ENCODE results near the gene TCERG1L.
A peak's percentile ranks its signal among the peaks of the same experiment; 100 is the strongest.

The TCERG1L gene

GRCh38 chr10:131311661-131312477 is at the start of gene TCERG1L:
TCERG1L (minus strand) TSS chr10:131311721; CDS start chr10:131311635, 86 bp downstream.
- Histone ChIP-seq H3K9ac (ENCODE audit: low read length) (peak within 1 kb of the TSS; percentile 21), H3K4me1 (ENCODE audit: control insufficient read depth, low read depth, low read length) (peaks cover 6% of the 10 kb centered on the region), H3K36me3 (ENCODE audit: control insufficient read depth, low read depth, low read length) (no peaks in the 10 kb centered on the region), H3K9me3 (ENCODE audit: control insufficient read depth, low read depth, low read length) (no peaks in the 10 kb centered on the region), H3K27me3 (ENCODE audit: control insufficient read depth, insufficient read depth, low read length) (peaks cover 23% of the 10 kb centered on the region), H3K4me3 (ENCODE audit: low read length) (peak within 1 kb of the TSS; percentile 60), H3K27ac (ENCODE audit: low read length) (no peak within 1 kb of the TSS)

GRCh38 chr10:131358741-131359442 is 47.4 kb upstream of the TCERG1L start:
- no peaks in the 10 kb centered on the region for H3K27me3 ChIP-seq (ENCODE audit: control insufficient read depth, insufficient read depth, low read length)
- H3K4me1 ChIP-seq (ENCODE audit: control insufficient read depth, low read depth, low read length), result no peaks in the 10 kb centered on the region
- no peak overlapping the region for H3K27ac ChIP-seq (ENCODE audit: low read length)
- no peak overlapping the region for H3K4me3 ChIP-seq (ENCODE audit: low read length)
- no peaks in the 10 kb centered on the region for H3K36me3 ChIP-seq (ENCODE audit: control insufficient read depth, low read depth, low read length)
- H3K9me3 ChIP-seq (ENCODE audit: control insufficient read depth, low read depth, low read length), result no peaks in the 10 kb centered on the region
- no peak overlapping the region for H3K9ac ChIP-seq (ENCODE audit: low read length)

GRCh38 chr10:131356442-131356841 is 44.9 kb upstream of the TCERG1L start:
- H3K4me1 ChIP-seq (ENCODE audit: control insufficient read depth, low read depth, low read length), result no peaks in the 10 kb centered on the region
- no peaks in the 10 kb centered on the region for H3K27me3 ChIP-seq (ENCODE audit: control insufficient read depth, insufficient read depth, low read length)
- no peaks in the 10 kb centered on the region for H3K36me3 ChIP-seq (ENCODE audit: control insufficient read depth, low read depth, low read length)
- no peak overlapping the region for H3K4me3 ChIP-seq (ENCODE audit: low read length)
- H3K9me3 ChIP-seq (ENCODE audit: control insufficient read depth, low read depth, low read length), result no peaks in the 10 kb centered on the region
- H3K27ac ChIP-seq (ENCODE audit: low read length), result no peak overlapping the region
- H3K9ac ChIP-seq (ENCODE audit: low read length), result no peak overlapping the region

- H3K36me3 ChIP-seq (ENCODE audit: control insufficient read depth, low read depth, low read length), result no peaks in the 10 kb centered on the region
- H3K27me3 ChIP-seq (ENCODE audit: control insufficient read depth, insufficient read depth, low read length), result no peaks in the 10 kb centered on the region
- no peak overlapping the region for H3K9ac ChIP-seq (ENCODE audit: low read length)
- H3K4me3 ChIP-seq (ENCODE audit: low read length), result no peak overlapping the region
- H3K27ac ChIP-seq (ENCODE audit: low read length), result no peak overlapping the region
- peaks cover under 1% of the 10 kb centered on the region for H3K4me1 ChIP-seq (ENCODE audit: control insufficient read depth, low read depth, low read length)
- H3K9me3 ChIP-seq (ENCODE audit: control insufficient read depth, low read depth, low read length), result no peaks in the 10 kb centered on the region
Observed at GRCh38 chr10:131355881-131356280, 44.4 kb upstream of the TCERG1L start.

GRCh38 chr10:131355056-131355455 is 43.5 kb upstream of the TCERG1L start:
- no peaks in the 10 kb centered on the region for H3K36me3 ChIP-seq (ENCODE audit: control insufficient read depth, low read depth, low read length)
- H3K4me3 ChIP-seq (ENCODE audit: low read length), result no peak overlapping the region
- no peaks in the 10 kb centered on the region for H3K9me3 ChIP-seq (ENCODE audit: control insufficient read depth, low read depth, low read length)
- no peak overlapping the region for H3K27ac ChIP-seq (ENCODE audit: low read length)
- H3K9ac ChIP-seq (ENCODE audit: low read length), result no peak overlapping the region
- H3K4me1 ChIP-seq (ENCODE audit: control insufficient read depth, low read depth, low read length), result peaks cover 8% of the 10 kb centered on the region
- H3K27me3 ChIP-seq (ENCODE audit: control insufficient read depth, insufficient read depth, low read length), result no peaks in the 10 kb centered on the region

- no peak overlapping the region for H3K4me3 ChIP-seq (ENCODE audit: low read length)
- H3K9me3 ChIP-seq (ENCODE audit: control insufficient read depth, low read depth, low read length), result no peaks in the 10 kb centered on the region
- no peak overlapping the region for H3K27ac ChIP-seq (ENCODE audit: low read length)
- no peaks in the 10 kb centered on the region for H3K36me3 ChIP-seq (ENCODE audit: control insufficient read depth, low read depth, low read length)
- no peak overlapping the region for H3K9ac ChIP-seq (ENCODE audit: low read length)
- no peaks in the 10 kb centered on the region for H3K27me3 ChIP-seq (ENCODE audit: control insufficient read depth, insufficient read depth, low read length)
- peaks cover 12% of the 10 kb centered on the region for H3K4me1 ChIP-seq (ENCODE audit: control insufficient read depth, low read depth, low read length)
Observed at GRCh38 chr10:131354380-131354779, 42.9 kb upstream of the TCERG1L start.

- Histone ChIP-seq H3K4me3 (ENCODE audit: low read length) (no peak overlapping the region), H3K36me3 (ENCODE audit: control insufficient read depth, low read depth, low read length) (no peaks in the 10 kb centered on the region), H3K9ac (ENCODE audit: low read length) (no peak overlapping the region), H3K9me3 (ENCODE audit: control insufficient read depth, low read depth, low read length) (no peaks in the 10 kb centered on the region), H3K27ac (ENCODE audit: low read length) (no peak overlapping the region), H3K4me1 (ENCODE audit: control insufficient read depth, low read depth, low read length) (peaks cover 12% of the 10 kb centered on the region), H3K27me3 (ENCODE audit: control insufficient read depth, insufficient read depth, low read length) (no peaks in the 10 kb centered on the region)
Observed at GRCh38 chr10:131352765-131353290, 41.3 kb upstream of the TCERG1L start.

GRCh38 chr10:131350660-131351059 is 39.1 kb upstream of the TCERG1L start:
- H3K27me3 ChIP-seq (ENCODE audit: control insufficient read depth, insufficient read depth, low read length), result no peaks in the 10 kb centered on the region
- no peak overlapping the region for H3K27ac ChIP-seq (ENCODE audit: low read length)
- peaks cover 12% of the 10 kb centered on the region for H3K4me1 ChIP-seq (ENCODE audit: control insufficient read depth, low read depth, low read length)
- H3K4me3 ChIP-seq (ENCODE audit: low read length), result no peak overlapping the region
- H3K9ac ChIP-seq (ENCODE audit: low read length), result no peak overlapping the region
- H3K9me3 ChIP-seq (ENCODE audit: control insufficient read depth, low read depth, low read length), result no peaks in the 10 kb centered on the region
- no peaks in the 10 kb centered on the region for H3K36me3 ChIP-seq (ENCODE audit: control insufficient read depth, low read depth, low read length)

GRCh38 chr10:131350245-131350644 is 38.7 kb upstream of the TCERG1L start:
- H3K4me3 ChIP-seq (ENCODE audit: low read length), result no peak overlapping the region

GRCh38 chr10:131346456-131346855 is 34.9 kb upstream of the TCERG1L start:
- Histone ChIP-seq H3K36me3 (ENCODE audit: control insufficient read depth, low read depth, low read length) (no peaks in the 10 kb centered on the region), H3K9me3 (ENCODE audit: control insufficient read depth, low read depth, low read length) (no peaks in the 10 kb centered on the region), H3K27me3 (ENCODE audit: control insufficient read depth, insufficient read depth, low read length) (no peaks in the 10 kb centered on the region), H3K4me1 (ENCODE audit: control insufficient read depth, low read depth, low read length) (peaks cover 12% of the 10 kb centered on the region), H3K27ac (ENCODE audit: low read length) (no peak overlapping the region), H3K4me3 (ENCODE audit: low read length) (no peak overlapping the region), H3K9ac (ENCODE audit: low read length) (no peak overlapping the region)

More at GRCh38 chr10:131350245-131350644, 38.7 kb upstream of the TCERG1L start:
- Histone ChIP-seq H3K27ac (ENCODE audit: low read length) (no peak overlapping the region), H3K4me1 (ENCODE audit: control insufficient read depth, low read depth, low read length) (peaks cover 12% of the 10 kb centered on the region), H3K36me3 (ENCODE audit: control insufficient read depth, low read depth, low read length) (no peaks in the 10 kb centered on the region), H3K27me3 (ENCODE audit: control insufficient read depth, insufficient read depth, low read length) (no peaks in the 10 kb centered on the region), H3K9me3 (ENCODE audit: control insufficient read depth, low read depth, low read length) (no peaks in the 10 kb centered on the region), H3K9ac (ENCODE audit: low read length) (no peak overlapping the region)

- H3K4me1 ChIP-seq (ENCODE audit: control insufficient read depth, low read depth, low read length), result peaks cover 10% of the 10 kb centered on the region
- H3K27me3 ChIP-seq (ENCODE audit: control insufficient read depth, insufficient read depth, low read length), result no peaks in the 10 kb centered on the region
- no peaks in the 10 kb centered on the region for H3K36me3 ChIP-seq (ENCODE audit: control insufficient read depth, low read depth, low read length)
- H3K9me3 ChIP-seq (ENCODE audit: control insufficient read depth, low read depth, low read length), result no peaks in the 10 kb centered on the region
- no peak overlapping the region for H3K9ac ChIP-seq (ENCODE audit: low read length)
- H3K4me3 ChIP-seq (ENCODE audit: low read length), result no peak overlapping the region
- no peak overlapping the region for H3K27ac ChIP-seq (ENCODE audit: low read length)
Observed at GRCh38 chr10:131345691-131346090, 34.2 kb upstream of the TCERG1L start.
